SHP77 (cell line): ENCODE measurements around the gene FAM78A.
A peak's percentile ranks its signal among the peaks of the same experiment; 100 is the strongest.

ENCODE experiments used
- DNase-seq, 2 experiments: peaks; one replicate each; lab custom pipeline; 2025; lab: John Stamatoyannopoulos, UW

FAM78A gene

GRCh38 chr9:131303381-131304321, 27.3 kb upstream of the FAM78A start:
- DNase-seq = no peak

DNA sequence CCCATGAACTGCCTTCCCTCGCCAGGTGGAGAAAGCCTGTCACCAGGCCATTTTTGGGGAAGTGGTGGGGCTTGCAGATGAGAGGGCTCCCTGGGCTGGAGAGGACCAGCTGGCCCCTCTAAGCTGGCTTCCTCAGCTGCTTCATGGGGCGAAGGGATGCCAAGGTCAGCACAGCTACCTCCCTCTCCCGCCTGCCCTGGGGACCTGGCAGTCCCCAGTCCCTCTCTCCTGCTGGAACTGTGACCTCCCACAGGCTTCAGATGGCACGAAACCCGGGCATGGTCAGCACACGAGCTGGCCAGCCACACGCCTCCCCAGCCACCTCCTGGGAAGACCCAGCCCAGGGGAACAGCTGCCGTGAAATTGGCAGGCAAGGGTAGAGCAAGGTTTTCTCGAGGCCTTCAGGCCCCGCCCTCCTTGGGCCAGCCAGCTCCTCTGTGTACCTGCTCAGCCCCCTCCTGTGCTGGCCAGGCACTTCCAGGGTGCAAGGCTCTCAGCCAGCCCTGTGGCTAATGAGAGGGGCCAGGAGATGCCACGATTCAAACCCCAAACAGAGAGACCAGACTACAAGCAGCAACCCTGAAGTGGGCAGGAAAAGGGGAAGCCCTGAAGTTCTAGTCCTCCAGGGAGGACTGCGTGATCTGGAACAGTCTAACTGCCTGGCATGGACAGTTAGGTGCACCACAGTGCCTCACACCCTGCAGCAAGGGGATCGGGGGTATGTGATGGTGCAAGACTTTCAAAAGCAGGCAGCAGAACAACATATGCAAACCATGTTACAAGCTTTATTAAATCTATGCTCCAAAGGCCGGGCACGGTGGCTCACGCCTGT, 26.1 kb upstream of the FAM78A start:
- DNase-seq = peak; percentile 11 to 64

DNA sequence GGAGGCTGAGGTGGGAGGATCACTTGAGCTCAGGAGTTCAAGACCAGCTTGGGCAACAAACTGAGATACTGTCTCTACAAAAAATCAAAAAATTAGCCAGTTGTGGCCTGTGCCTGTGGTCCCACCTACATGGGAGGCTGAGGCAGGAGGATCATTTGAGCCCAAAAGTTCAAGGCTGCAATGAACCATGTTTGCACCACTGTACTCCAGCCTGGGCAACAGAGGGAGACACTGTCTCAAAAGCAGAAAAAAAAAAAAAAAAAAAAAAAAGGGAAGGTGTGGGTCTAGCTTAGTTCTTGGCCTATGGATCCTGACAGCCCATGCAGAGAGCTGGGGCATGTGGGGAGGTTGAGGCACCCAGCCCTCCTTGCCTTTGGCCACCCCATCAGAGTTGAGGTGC, 24.1 kb upstream of the FAM78A start:
- no peak for DNase-seq

- no peak for DNase-seq
Measured at GRCh38 chr9:131299961-131300347, 23.6 kb upstream of the FAM78A start.

- no peak for DNase-seq
Measured at GRCh38 chr9:131299346-131299960, 23.1 kb upstream of the FAM78A start.

- DNase-seq = no peak
Measured at GRCh38 chr9:131298816-131299215, 22.5 kb upstream of the FAM78A start.

DNA sequence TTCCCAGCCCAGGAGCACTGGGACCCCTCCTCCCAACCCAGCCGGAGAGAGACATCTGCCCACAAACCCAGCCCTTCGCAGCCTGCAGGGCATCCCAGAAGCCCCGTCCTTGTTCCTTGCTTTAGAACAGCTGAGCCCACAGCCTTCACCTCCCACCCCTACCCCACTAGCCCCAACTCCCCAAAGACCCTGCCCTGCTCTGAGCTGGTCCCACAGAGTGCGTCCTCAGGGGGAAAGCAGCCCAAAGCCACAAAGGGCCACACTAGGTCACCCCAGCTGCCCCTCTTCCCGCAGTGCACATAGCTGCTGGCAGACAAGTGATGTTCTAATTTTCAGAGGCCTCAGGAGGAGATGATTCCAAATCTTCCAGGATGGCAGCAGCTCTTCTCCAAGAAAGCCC, 22.0 kb upstream of the FAM78A start:
- DNase-seq = no peak

DNA sequence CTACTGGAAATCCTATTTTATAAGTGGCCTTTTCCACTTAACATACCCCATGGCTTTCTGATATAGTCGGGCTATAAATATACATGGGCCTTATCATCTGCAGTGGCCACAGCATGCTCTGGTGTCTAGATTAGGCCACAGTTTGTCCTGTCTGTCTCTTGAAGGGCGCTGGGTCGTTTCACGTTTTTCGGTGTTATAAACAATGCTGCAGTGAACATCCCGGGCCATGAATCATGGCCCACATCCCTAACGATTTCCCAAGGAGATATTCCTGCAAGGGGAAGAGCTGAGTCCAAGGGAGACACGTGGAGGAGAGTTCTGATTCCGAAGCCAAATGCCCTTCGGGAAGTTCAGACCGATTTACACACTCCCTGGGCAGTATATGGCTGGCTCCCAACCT, 21.6 kb upstream of the FAM78A start:
- DNase-seq = no peak

DNA sequence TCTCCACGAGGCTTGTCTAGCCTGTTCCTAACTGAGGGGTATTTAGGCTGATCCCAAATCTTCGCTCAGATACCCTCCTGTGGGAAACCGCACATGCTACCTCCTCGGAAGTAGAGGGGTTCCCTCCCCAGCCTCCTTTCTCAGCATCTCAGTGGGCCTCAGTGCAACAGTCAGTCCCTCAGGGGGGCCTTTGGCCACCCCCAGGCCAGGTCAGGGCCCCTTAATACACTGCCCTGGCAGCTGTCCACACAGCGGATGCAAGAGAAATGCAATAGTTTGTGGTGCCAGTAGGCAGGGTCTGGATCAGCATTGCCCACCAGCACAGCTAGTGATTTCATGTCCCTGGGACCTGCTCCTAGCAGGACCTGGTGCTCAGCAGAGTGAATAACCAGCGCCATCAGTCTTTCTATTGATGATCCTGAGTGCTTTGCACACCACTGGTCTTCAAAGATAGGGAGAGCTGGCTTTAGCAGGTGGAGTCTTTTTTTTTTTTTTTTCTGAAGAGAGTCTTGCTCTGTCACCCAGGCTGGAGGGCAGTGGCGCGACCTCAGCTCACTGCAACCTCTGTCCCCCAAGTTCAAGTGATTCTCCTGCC, 20.7 kb upstream of the FAM78A start:
- no peak for DNase-seq

DNA sequence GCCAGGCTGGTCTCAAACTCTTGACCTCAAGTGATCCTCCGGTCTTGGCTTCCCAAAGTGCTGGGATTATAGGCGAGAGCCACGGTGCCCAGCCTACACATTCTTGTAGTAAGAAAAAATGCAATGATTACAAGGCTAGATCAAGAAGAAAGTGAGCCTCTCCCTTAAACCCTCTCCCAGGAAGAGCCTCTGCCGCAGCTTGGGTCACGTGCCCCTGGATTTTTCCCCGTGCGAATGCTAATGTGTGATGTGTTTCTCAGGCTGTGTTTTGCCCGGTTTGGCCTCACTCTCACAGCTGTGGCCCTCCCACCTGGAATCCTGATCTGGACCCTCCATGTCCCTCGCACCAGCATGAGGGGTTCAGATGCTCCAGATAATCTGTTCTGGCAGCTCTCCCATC, 20.1 kb upstream of the FAM78A start:
- DNase-seq = no peak

DNA sequence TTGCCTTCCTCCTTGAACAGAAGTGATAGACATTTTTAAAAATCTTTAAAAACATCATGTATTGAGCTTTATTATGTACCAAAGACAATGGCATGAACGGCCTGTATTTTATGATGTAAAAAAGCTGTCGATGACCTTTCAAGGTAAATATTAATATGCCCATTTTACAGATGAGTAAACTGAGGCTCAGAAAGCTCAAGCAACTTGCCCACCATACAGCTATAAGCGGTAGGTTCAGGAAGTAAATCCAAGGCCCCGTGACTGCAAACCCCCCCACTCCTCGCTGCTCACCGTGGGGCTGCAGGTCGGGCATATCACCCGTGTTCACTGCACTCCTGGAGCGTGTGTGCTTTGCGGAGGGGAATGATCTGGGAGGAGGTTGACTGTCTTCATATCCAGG, 16.6 kb upstream of the FAM78A start:
- no peak for DNase-seq

GRCh38 chr9:131291795-131292315, 15.5 kb upstream of the FAM78A start:
- no peak for DNase-seq

GRCh38 chr9:131290767-131291370, 14.6 kb upstream of the FAM78A start:
- no peak for DNase-seq

GRCh38 chr9:131290036-131290766, 13.9 kb upstream of the FAM78A start:
- peak in 1 of 2 experiments; percentile 10 for DNase-seq

GRCh38 chr9:131289301-131290035, 13.2 kb upstream of the FAM78A start, which contains the start of gene PLPP7:
Gene PLPP7 (plus strand): TSS chr9:131289723. CDS start chr9:131289998, 275 bp downstream.
- peak; percentile 61 to 83 for DNase-seq

- DNase-seq = no peak
Measured at GRCh38 chr9:131288217-131288616, 11.9 kb upstream of the FAM78A start.

- no peak for DNase-seq
Measured at GRCh38 chr9:131287359-131287758, 11.0 kb upstream of the FAM78A start.

DNA sequence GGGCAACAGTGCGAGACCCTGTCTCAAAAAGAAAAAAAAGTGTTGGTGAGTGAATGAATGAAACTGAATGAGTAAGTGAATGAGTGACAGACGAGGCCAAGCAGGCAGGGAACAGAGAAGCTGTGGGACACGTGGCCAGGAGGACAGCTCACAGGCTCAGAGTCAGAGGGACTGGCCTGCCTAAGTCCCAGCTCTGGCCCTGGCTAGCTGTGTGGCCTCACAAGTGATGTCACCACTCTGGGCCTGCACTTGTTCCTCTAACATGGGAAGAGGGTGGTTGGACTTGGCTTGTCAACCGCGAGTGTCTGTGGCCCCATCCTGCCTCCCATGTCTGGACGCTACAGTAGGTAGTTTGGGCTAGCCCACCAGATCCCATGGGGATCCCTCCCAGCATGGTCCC, 8.5 kb upstream of the FAM78A start:
- DNase-seq = no peak

DNA sequence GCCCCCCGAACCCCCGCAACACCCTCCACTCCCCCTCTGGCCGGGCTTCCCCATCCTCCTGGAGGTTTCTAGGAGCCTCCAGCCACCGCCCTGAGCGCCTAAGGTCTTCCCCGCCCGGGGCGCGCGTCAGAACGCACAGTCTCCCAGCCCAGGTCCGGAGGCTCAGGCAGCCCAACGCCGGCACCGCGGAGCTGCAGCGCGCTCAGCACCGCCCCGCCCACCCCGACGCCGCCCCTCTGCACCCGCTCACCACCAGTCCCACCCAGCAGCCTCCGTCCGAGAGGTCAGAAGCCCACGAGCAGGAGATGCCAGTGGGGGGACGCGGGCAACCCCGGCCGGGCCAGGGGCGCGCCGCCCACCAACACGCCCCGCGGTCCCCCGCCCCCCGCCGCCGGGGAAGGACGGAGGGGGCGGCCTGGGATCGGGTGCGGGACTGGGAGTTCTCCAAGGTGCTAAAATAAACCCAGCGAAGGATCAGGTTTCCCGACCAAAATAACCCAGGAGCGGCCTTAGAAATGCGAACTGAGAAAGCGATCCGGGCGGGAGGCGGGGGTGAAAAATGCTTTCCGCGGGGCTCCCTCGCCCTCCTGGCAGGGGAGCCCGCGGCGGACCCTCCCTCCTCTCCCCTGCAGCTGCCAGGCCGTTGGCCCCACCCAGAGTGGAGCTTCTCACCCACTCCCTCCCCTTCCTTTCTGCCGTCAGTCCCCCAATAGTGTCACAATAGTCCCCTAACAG, 6.5 kb upstream of the FAM78A start:
- DNase-seq = no peak
